GM19467 (cell line): Measurements from ENCODE around the gene PET100.

Source experiments
- ATAC-seq: cut with Tn5 transposase; IDR thresholded peaks from one replicate; pipeline ENCODE4 v1.9.1; 2021; ENCODE audit warnings: mild to moderate bottlenecking, moderate library complexity; ENCODE audit not compliant: unreplicated experiment

PET100 gene

GRCh38 chr19:7611541-7612279, 17.9 kb upstream of the PET100 start:
- no peak for ATAC-seq

- no peak for ATAC-seq
These were observed 17.0 kb upstream of the PET100 start for GRCh38 chr19:7612282-7613274.

- ATAC-seq, result no peak
These were observed 14.5 kb upstream of the PET100 start for GRCh38 chr19:7614859-7615741.

DNA sequence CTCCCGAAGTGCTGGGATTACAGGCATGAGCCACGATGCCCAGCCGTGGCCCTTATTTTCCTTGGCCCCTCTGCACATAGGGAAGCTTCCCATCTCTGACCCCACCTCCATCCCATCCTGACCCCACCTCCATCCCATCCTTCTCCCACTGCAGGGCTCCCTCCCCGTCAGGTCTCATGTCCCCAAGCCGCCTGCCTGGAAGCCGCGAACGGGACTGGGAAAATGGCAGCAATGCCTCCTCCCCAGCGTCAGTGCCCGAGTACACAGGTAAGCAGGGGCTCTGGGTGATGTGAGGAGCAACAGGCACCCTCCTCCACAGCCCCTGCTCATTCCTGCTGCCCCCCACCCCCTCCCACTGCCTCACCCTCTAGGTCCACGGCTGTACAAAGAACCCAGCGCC, 12.4 kb upstream of the PET100 start:
- ATAC-seq, result no peak

GRCh38 chr19:7617735-7618134, 11.9 kb upstream of the PET100 start:
- ATAC-seq, result no peak

DNA sequence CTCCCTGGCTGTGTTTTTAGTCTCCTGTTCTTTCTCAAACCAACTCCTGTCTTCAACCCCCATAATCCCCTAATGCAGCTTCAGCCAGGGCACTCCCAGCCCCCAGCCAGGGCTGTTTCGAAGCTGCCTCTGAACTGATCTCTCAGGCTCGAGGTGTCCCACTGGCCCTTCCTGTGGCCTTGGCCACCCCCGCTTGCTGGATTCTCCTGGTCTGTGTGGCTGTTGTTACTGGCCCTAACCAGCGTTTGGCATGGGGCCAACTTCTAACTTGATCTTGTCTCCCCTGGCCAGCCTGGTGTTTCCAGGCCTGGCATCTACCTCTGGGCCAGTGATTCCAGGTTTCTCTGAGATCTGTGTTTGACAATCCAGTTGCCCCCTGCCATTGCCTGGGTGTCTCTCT, 11.2 kb upstream of the PET100 start:
- ATAC-seq, result no peak

DNA sequence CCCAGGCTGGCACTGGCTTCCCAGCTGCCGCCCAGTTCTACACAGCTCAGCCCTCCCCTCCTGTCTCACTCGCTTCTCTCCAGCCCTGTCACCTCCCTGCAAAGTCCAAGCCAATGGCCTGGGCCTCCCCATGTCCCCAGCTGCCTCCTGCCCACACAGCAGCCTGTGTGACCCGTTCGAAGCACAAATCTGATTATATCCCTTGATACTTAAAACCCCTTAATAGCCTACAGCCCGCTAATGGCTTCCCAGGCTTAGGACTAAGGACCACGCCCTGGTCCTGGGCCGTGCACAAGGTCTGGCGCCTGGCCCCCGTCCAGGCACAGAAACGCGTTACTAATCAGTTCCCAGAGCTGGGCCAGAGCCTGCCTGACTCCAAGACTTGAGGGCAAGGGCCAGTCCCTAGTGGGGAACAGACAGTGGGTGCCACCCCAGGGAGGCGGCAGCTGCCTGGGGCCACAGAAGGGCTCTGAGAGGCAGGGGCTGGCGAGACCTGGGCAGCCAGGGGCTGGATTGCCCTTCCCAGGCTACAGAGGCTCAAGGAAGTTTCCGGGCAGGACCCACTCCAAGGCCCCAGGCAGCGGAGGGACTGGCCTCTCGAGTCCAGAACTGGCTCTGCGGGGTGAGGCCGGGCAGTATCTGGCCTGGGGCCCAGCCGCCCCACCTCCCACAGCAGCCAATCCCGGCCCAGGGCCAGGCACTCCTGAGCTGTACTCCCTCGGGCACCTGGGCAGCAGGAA, 10.7 kb upstream of the PET100 start:
- ATAC-seq, result no peak

- ATAC-seq, result no peak
These were observed 9.7 kb upstream of the PET100 start for GRCh38 chr19:7619671-7620441.

- no peak for ATAC-seq
These were observed 8.9 kb upstream of the PET100 start for GRCh38 chr19:7620442-7621412.

DNA sequence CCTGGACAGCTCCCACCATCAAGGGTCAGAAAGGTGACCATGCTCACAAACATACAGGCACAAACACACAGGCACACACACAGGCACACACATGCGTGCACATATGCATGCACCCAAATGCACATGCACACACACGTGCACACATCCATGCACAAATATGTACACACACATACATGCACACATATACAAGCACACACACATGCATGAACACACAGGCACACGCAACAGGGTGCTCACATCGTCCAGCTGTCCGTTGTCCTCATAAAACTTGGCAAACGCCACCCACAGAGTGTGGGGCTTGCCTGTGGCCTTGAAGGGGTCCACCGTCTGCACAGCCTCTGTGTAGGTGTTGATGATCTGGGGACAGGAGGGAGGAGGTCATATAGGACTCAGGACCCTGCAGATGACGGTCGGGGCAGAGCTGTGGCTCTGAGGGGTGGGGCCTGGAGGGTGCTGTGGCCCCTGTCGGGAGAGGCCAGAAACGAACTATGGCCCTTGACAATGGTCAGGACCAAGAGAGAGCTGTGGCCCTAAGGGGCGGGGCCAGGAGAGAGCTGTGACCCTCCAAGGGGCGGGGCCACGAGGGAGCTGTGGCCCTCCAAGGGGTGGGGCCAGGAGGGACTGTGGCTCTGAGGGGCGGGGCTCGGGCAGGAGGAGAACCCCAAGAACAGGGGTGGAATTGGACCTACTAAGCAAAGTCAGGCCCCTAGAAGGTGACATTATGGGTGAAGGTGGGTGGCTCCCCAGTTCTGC, 6.5 kb upstream of the PET100 start:
- no peak for ATAC-seq

- no peak for ATAC-seq
These were observed 5.6 kb upstream of the PET100 start for GRCh38 chr19:7623725-7624603.

DNA sequence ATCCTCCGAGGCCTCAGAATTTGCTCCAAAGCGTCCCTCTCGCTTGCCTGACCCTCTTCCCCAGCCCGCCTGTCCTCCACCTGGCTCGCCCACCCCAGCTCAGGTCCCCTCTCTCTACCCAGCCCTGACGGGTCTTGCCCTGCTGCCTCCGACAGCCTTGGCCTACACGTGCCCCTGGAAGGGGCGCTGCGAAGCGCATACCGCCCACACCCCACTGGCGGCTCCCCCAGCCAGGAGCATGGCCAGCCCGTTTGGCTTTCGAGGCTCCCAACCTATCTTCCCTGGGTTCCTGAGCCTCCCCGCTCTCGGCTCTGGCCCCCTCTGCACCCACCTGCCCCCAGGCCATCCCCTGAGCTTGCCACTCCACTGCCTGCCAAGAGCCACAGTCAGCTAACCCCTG, 4.8 kb upstream of the PET100 start:
- ATAC-seq, result no peak

- no peak for ATAC-seq
These were observed 3.7 kb upstream of the PET100 start for GRCh38 chr19:7625763-7626372.

DNA sequence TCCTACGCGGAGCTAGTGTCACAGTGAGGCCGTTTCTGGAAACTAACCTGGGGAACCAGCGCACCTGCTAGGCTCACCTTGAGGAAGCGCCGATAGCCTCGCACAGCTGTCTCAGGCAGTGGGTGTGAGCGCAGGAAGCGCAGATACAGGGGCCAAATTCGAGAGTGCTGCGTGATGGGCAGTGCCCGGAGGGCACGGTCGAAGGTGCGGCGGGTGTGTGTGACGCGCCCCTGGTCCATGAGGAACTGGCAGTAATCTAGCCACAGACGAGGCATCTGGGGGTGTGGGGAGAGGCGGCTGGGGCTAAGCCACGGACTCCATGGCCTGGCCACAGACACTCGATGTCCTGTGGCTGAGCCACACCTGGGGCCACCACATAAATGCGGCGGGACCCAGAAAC, 2.4 kb upstream of the PET100 start:
- ATAC-seq, result no peak

DNA sequence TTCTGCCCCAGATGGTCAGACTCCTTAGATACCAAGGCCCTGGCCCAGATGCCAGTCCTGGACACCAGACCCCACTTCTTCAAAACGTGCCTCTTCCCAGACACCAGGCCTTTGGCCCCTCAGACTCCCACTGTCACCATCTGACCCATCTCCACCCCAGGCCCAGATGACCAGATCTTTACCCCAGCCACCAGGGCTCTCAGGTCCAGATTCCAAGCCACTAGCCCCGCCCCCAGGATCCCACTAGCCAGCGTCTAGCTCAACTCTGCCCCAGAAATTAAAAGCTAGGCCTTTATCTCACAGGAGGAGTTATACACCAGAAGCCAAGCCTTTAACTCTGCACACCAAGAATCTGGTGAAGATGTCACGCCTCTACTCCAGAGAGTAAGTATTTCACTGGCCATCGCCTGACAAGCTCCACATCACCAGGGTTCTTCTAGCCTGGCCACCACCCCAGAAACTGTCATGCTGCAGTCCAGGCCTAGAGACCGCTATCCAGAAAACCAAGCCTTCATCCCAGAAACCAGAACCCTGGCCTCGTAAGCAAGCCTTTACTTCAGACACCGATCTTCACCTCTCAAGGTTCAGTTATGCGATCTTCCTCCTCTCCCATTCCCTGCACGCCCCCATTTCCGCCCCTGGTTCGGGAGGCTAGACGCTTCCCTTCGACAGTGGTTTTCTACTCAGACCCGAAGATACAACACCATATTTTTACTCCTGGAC, 843 bp upstream of the PET100 start:
- no peak for ATAC-seq

DNA sequence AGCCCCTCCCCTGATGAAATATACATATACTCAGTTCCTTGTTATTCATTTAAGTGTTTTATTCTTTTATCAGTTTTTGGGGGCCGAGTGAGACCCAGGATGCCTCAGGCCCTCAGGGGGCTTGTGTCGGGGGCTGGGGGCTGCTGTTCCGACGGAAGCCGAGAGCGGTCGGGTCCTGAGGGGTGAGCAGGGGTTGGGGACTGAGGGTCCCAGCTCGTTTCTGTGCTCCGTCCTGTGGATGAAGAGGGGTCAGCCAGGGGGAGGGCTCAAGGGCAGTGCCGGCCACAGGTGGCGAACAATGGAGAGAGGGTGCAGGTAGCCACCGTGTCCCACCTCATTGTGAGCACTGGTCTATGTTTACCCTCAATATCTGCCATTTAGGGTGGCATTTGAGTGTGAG, 2.0 kb downstream of the PET100 start:
- ATAC-seq, result no peak
